ENCODE results near the gene DDX18. TPM values are rescaled to one million over a fixed set of nuclear protein-coding genes. Genes with fewer than 3 reads are reported as not detected.

DDX18 gene
- total and polyA plus RNA-seq, 3 experiments from 2014 or later: 46.2 to 151 (median 147) TPM

DNA sequence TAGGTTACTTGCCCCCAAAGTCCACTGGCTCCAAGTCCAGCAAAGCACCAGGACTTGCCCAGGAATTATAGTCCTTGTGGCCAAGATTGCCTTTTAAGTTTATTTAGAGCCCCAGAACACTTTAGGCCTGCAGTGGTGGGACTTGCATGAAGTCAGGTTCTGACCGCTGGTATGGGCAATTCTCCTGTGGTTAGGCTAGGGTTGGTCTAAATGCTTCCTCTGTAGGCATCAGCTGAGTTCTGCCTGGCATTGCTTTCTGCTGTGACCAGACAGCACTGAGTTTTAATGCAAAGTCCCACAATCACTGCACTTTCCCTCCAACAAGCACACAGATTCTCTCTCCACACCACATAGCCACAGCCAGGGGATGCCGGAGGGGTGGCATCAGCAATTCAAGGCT, 64.5 kb downstream of the DDX18 start:
- H3K27me3 ChIP-seq (ENCODE audit: insufficient read depth, low read length, poor library complexity, severe bottlenecking): no peaks in the 10 kb centered on the region
- no peak for DNase-seq
- no peaks in the 10 kb centered on the region for H3K4me1 ChIP-seq (ENCODE audit: insufficient read depth, low read length)
- Mint-ChIP-seq H3K27me3 (peaks cover 27 to 67% of the 10 kb centered on the region in 2 donors), H3K4me1 (no peaks in the 10 kb centered on the region), H3K36me3 (no peaks in the 10 kb centered on the region), H3K9me3 (peaks cover 0 to 24% (median 9%) of the 10 kb centered on the region in 5 donors), H3K27ac (no peak overlapping the region), H3K4me3 (no peak overlapping the region)
- no peak overlapping the region for H3K27ac ChIP-seq (ENCODE audit: low read depth, low read length)
- H3K9me3 ChIP-seq (ENCODE audit: low read length): no peaks in the 10 kb centered on the region
- CTCF ChIA-PET: no interaction called here
- POLR2A ChIA-PET: no interaction called here
- H3K36me3 ChIP-seq (ENCODE audit: insufficient read depth, low read length): no peaks in the 10 kb centered on the region
- H3K4me3 ChIP-seq (ENCODE audit: low read length): no peak overlapping the region

Other genes with a start within 250 kb of the DDX18 start
- 10 to 100 TPM; 32.7 to 33.5 TPM for gene CCDC93, start 199.4 kb downstream of the DDX18 start, total RNA-seq
- gene CCDC93, start 199.4 kb downstream of the DDX18 start, polyA plus RNA-seq: 8.7 TPM

Measured in CD8-positive, alpha-beta memory T cell (primary cell).